Tongue (tissue), 2 donors: ENCODE results near the gene QSER1. TPM values are rescaled to one million over a fixed set of nuclear protein-coding genes. Genes with fewer than 3 reads are reported as not detected.
A peak's percentile ranks its signal among the peaks of the same experiment; 100 is the strongest.
"Not testable (repeated sequence)": the region's sequence is repeated elsewhere in the genome, so short reads cannot be mapped to it uniquely, and the experiment has no call there.

Experiments used
- DNase-seq: peaks from one replicate; pipeline ENCODE4 v3.0.0-alpha.2; 2015
- total RNA-seq: library from RNA; depleted of rRNA; stranded (reverse); fragments of >200 nt; gene quantifications from one replicate; pipeline ENCODE4 v1.2.3, GENCODE V29; 2014

The QSER1 gene
- total RNA-seq, result 40.9 TPM

GRCh38 chr11:32892355-32893092 is at the start of gene QSER1:
Gene QSER1, plus strand, starts transcription at chr11:32892811. Its CDS starts 315 bp downstream, at chr11:32893126.
- DNase-seq, result peak; percentile 89

GRCh38 chr11:32843544-32843943 is 49.1 kb upstream of the QSER1 start:
- no peak for DNase-seq

GRCh38 chr11:32847511-32847910 is 45.1 kb upstream of the QSER1 start:
- no peak for DNase-seq

- DNase-seq, result no peak
Observed at GRCh38 chr11:32849761-32850160, 42.9 kb upstream of the QSER1 start.

- no peak for DNase-seq
Observed at GRCh38 chr11:32851251-32851650, 41.4 kb upstream of the QSER1 start.

GRCh38 chr11:32852207-32852606 is 40.4 kb upstream of the QSER1 start:
- DNase-seq, result no peak

GRCh38 chr11:32855601-32856000 is 37.0 kb upstream of the QSER1 start:
- DNase-seq, result no peak

- no peak for DNase-seq
Observed at GRCh38 chr11:32858731-32859130, 33.9 kb upstream of the QSER1 start.

- DNase-seq, result no peak
Observed at GRCh38 chr11:32861850-32862577, 30.6 kb upstream of the QSER1 start.

GRCh38 chr11:32864555-32864954 is 28.1 kb upstream of the QSER1 start:
- DNase-seq, result no peak

- not testable (repeated sequence) for DNase-seq
Observed at GRCh38 chr11:32868752-32869151, 23.9 kb upstream of the QSER1 start.

- DNase-seq, result peak; percentile 24
Observed at GRCh38 chr11:32870676-32871075, 21.9 kb upstream of the QSER1 start.

- no peak for DNase-seq
Observed at GRCh38 chr11:32874132-32874531, 18.5 kb upstream of the QSER1 start.

GRCh38 chr11:32881286-32881685 is 11.3 kb upstream of the QSER1 start:
- no peak for DNase-seq

- no peak for DNase-seq
Observed at GRCh38 chr11:32883421-32883820, 9.2 kb upstream of the QSER1 start.

- DNase-seq, result no peak
Observed at GRCh38 chr11:32884023-32884422, 8.6 kb upstream of the QSER1 start.

- no peak for DNase-seq
Observed at GRCh38 chr11:32884770-32885384, 7.7 kb upstream of the QSER1 start.

GRCh38 chr11:32885556-32885955 is 7.1 kb upstream of the QSER1 start:
- DNase-seq, result no peak

GRCh38 chr11:32886180-32886579 is 6.4 kb upstream of the QSER1 start:
- no peak for DNase-seq

- DNase-seq, result not testable (repeated sequence)
Observed at GRCh38 chr11:32887707-32888383, 4.8 kb upstream of the QSER1 start.

- not testable (repeated sequence) for DNase-seq
Observed at GRCh38 chr11:32888384-32888710, 4.3 kb upstream of the QSER1 start.

- DNase-seq, result no peak
Observed at GRCh38 chr11:32888805-32889204, 3.8 kb upstream of the QSER1 start.
